GM12872 (cell line): ENCODE data around the gene GRIP2.

Source experiments
- TF ChIP-seq, protein P1 (sequence below): IDR thresholded peaks from 3 replicates; pipeline ENCODE4 v1.5.1; 2011; ENCODE audit warnings: low read depth, mild to moderate bottlenecking, low read length, moderate library complexity; ENCODE audit not compliant: insufficient read depth

Gene GRIP2

DNA sequence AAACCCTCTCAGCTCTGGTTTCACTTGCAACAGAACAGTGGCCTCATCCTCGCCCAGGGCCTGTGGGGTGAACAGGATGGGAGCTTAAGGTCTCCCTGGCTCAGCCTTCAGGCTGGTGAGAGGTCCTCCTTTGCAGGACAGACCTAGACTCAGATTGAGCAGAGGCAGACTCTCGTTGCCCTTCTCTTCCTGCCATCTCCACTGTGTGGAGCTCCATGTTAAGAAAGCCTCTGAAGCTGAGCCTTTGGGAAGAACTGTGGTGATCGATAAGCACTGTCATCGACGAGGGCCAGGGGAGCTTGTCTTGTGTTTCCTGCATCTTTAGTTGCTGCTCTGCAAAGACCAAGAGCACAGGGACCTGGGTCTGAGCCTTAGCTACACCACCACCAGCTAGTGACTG lies 37.8 kb upstream of the GRIP2 start:
- TF ChIP-seq, protein P1, sequence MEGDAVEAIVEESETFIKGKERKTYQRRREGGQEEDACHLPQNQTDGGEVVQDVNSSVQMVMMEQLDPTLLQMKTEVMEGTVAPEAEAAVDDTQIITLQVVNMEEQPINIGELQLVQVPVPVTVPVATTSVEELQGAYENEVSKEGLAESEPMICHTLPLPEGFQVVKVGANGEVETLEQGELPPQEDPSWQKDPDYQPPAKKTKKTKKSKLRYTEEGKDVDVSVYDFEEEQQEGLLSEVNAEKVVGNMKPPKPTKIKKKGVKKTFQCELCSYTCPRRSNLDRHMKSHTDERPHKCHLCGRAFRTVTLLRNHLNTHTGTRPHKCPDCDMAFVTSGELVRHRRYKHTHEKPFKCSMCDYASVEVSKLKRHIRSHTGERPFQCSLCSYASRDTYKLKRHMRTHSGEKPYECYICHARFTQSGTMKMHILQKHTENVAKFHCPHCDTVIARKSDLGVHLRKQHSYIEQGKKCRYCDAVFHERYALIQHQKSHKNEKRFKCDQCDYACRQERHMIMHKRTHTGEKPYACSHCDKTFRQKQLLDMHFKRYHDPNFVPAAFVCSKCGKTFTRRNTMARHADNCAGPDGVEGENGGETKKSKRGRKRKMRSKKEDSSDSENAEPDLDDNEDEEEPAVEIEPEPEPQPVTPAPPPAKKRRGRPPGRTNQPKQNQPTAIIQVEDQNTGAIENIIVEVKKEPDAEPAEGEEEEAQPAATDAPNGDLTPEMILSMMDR: no peak

GRCh38 chr3:14576163-14576562 lies 36.0 kb upstream of the GRIP2 start:
- TF ChIP-seq, protein P1: no peak

DNA sequence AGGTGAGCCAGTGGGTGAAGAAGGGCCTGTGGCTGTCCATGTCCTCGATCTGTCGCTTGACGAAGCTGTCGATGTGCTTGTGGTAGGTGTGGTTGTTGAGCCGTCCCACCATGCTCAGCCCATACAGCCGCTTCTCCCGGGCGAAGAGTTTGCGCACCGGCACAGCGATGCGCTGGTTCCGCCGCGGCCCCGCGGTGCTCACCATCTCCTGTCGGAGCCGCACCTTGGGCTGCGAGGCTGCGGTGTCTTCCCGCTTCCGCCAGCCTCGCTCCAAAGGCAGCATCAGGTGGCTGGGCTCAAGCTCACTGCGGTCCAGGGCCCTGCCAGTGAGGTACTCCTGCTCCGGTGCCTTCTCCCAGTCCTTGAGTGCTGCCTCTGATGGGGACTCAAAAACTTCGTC lies 34.0 kb upstream of the GRIP2 start:
- TF ChIP-seq, protein P1: no peak

GRCh38 chr3:14573706-14574105 lies 33.6 kb upstream of the GRIP2 start:
- TF ChIP-seq, protein P1: no peak

DNA sequence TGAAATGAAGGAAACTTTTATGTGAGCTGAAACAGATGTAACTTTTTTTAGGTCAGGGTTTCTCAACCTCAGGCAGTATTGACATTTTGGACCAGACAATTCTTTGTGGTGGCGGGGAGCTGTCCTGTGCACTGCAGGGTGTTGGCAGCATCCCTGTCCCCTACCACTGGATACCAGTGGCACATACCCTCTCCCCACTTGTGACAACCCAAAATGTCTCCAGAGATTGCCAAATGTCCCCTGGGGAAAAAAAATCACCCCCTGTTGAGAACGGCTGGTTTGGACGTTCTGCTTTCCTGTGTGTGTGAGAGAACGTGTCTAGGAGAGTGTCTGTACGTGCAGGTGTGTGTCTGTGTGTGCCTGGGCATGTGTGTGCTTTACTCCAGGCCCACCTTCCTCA lies 30.7 kb upstream of the GRIP2 start:
- TF ChIP-seq, protein P1: no peak

- TF ChIP-seq, protein P1: no peak
These were observed 29.9 kb upstream of the GRIP2 start for GRCh38 chr3:14570089-14570488.

DNA sequence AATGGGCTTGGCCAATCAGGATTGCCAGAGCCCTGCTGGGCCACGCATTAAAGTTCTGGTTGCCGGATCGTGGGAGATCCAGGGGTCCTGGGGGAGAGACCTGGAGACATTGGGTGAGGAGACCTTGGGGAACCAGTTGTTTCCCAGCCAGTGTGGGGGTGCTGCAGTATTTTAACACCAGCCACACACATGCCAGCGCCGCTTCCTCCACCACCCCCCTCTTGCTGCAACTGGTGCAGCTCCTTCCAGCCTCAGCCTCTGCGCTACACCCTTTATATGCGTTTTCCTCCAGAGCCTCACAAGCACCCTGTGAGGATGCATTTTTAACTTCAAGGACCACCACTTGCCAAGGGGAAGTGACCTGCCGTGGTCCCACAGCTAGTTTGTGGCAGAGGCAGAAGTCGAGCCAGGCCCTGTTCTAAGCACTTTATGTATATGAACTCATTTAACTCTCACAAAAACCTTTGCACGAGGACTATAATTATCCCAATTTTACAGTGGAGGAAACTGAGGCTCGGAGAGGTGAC lies 29.4 kb upstream of the GRIP2 start:
- TF ChIP-seq, protein P1: no peak
